Mononuclear cell (primary cell): ENCODE results near the gene GRIA1. TPM values are rescaled to one million over a fixed set of nuclear protein-coding genes. Genes with fewer than 3 reads are reported as not detected.

Source experiments
- H3K27me3 ChIP-seq: 2 replicates; pipeline ENCODE4 v1.6.0; 2011; ENCODE audit warnings: low read length, control low read depth; ENCODE audit not compliant: insufficient read depth
- H3K4me1 ChIP-seq: 2 replicates; pipeline ENCODE4 v1.5.1; 2011; ENCODE audit warnings: mild to moderate bottlenecking, low read length, control low read depth; ENCODE audit not compliant: insufficient read depth
- H3K4me3 ChIP-seq: 2 replicates; pipeline ENCODE4 v1.5.1; 2011; ENCODE audit warnings: mild to moderate bottlenecking, low read length, moderate library complexity
- H3K9me3 ChIP-seq: 2 replicates; pipeline ENCODE4 v1.5.1; 2011; ENCODE audit warnings: low read depth, mild to moderate bottlenecking, control low read depth, low read length
- total RNA-seq: library from RNA; depleted of rRNA; stranded (reverse); fragments of >200 nt; gene quantifications from one replicate; pipeline ENCODE4 v1.2.3, GENCODE V29; 2012

The GRIA1 gene
- total RNA-seq, 1 donor = not detected

- no peaks in the 10 kb centered on the region for H3K27me3 ChIP-seq
- no peak overlapping the region for H3K4me3 ChIP-seq
- H3K9me3 ChIP-seq = no peaks in the 10 kb centered on the region
- no peaks in the 10 kb centered on the region for H3K4me1 ChIP-seq
Measured at GRCh38 chr5:153670101-153670500, 179.6 kb downstream of the GRIA1 start.

- H3K9me3 ChIP-seq = no peaks in the 10 kb centered on the region
- H3K27me3 ChIP-seq = no peaks in the 10 kb centered on the region
- no peak overlapping the region for H3K4me3 ChIP-seq
Measured at GRCh38 chr5:153671653-153672346, 181.3 kb downstream of the GRIA1 start.

GRCh38 chr5:153672347-153673090, 182.0 kb downstream of the GRIA1 start:
- H3K4me1 ChIP-seq = no peaks in the 10 kb centered on the region

More at GRCh38 chr5:153671653-153672346, 181.3 kb downstream of the GRIA1 start:
- H3K4me1 ChIP-seq = no peaks in the 10 kb centered on the region

GRCh38 chr5:153674356-153674755, 183.9 kb downstream of the GRIA1 start:
- Histone ChIP-seq H3K4me1 (no peaks in the 10 kb centered on the region), H3K27me3 (no peaks in the 10 kb centered on the region), H3K9me3 (no peaks in the 10 kb centered on the region), H3K4me3 (no peak overlapping the region)

More at GRCh38 chr5:153672347-153673090, 182.0 kb downstream of the GRIA1 start:
- Histone ChIP-seq H3K4me3 (no peak overlapping the region), H3K9me3 (no peaks in the 10 kb centered on the region), H3K27me3 (no peaks in the 10 kb centered on the region)

- H3K4me1 ChIP-seq = no peaks in the 10 kb centered on the region
Measured at GRCh38 chr5:153676406-153676805, 185.9 kb downstream of the GRIA1 start.

GRCh38 chr5:153676821-153677220, 186.4 kb downstream of the GRIA1 start:
- Histone ChIP-seq H3K27me3 (no peaks in the 10 kb centered on the region), H3K9me3 (no peaks in the 10 kb centered on the region), H3K4me1 (no peaks in the 10 kb centered on the region), H3K4me3 (no peak overlapping the region)

More at GRCh38 chr5:153676406-153676805, 185.9 kb downstream of the GRIA1 start:
- no peaks in the 10 kb centered on the region for H3K27me3 ChIP-seq
- H3K9me3 ChIP-seq = no peaks in the 10 kb centered on the region
- H3K4me3 ChIP-seq = no peak overlapping the region

- no peaks in the 10 kb centered on the region for H3K9me3 ChIP-seq
- no peaks in the 10 kb centered on the region for H3K27me3 ChIP-seq
- H3K4me1 ChIP-seq = no peaks in the 10 kb centered on the region
- no peak overlapping the region for H3K4me3 ChIP-seq
Measured at GRCh38 chr5:153678617-153679329, 188.3 kb downstream of the GRIA1 start.

GRCh38 chr5:153690236-153690635, 199.8 kb downstream of the GRIA1 start:
- Histone ChIP-seq H3K4me3 (no peak overlapping the region), H3K27me3 (no peaks in the 10 kb centered on the region), H3K9me3 (no peaks in the 10 kb centered on the region), H3K4me1 (no peaks in the 10 kb centered on the region)

- no peak overlapping the region for H3K4me3 ChIP-seq
- H3K27me3 ChIP-seq = no peaks in the 10 kb centered on the region
- H3K9me3 ChIP-seq = no peaks in the 10 kb centered on the region
- H3K4me1 ChIP-seq = no peaks in the 10 kb centered on the region
Measured at GRCh38 chr5:153696256-153696655, 205.8 kb downstream of the GRIA1 start.

- Histone ChIP-seq H3K9me3 (no peaks in the 10 kb centered on the region), H3K4me1 (no peaks in the 10 kb centered on the region), H3K27me3 (no peaks in the 10 kb centered on the region), H3K4me3 (no peak overlapping the region)
Measured at GRCh38 chr5:153699035-153699434, 208.6 kb downstream of the GRIA1 start.

GRCh38 chr5:153700940-153701339, 210.5 kb downstream of the GRIA1 start:
- Histone ChIP-seq H3K9me3 (no peaks in the 10 kb centered on the region), H3K4me3 (no peak overlapping the region), H3K4me1 (no peaks in the 10 kb centered on the region), H3K27me3 (no peaks in the 10 kb centered on the region)

GRCh38 chr5:153702265-153702664, 211.8 kb downstream of the GRIA1 start:
- Histone ChIP-seq H3K4me1 (no peaks in the 10 kb centered on the region), H3K27me3 (no peaks in the 10 kb centered on the region), H3K4me3 (no peak overlapping the region)

GRCh38 chr5:153704110-153704509, 213.6 kb downstream of the GRIA1 start:
- Histone ChIP-seq H3K27me3 (no peaks in the 10 kb centered on the region), H3K9me3 (no peaks in the 10 kb centered on the region), H3K4me3 (no peak overlapping the region), H3K4me1 (no peaks in the 10 kb centered on the region)

More at GRCh38 chr5:153702265-153702664, 211.8 kb downstream of the GRIA1 start:
- no peaks in the 10 kb centered on the region for H3K9me3 ChIP-seq

- Histone ChIP-seq H3K9me3 (no peaks in the 10 kb centered on the region), H3K4me1 (no peaks in the 10 kb centered on the region), H3K4me3 (no peak overlapping the region), H3K27me3 (no peaks in the 10 kb centered on the region)
Measured at GRCh38 chr5:153707626-153708025, 217.2 kb downstream of the GRIA1 start.

GRCh38 chr5:153711755-153712154, 221.3 kb downstream of the GRIA1 start:
- no peaks in the 10 kb centered on the region for H3K9me3 ChIP-seq
- H3K27me3 ChIP-seq = no peaks in the 10 kb centered on the region
- H3K4me3 ChIP-seq = no peak overlapping the region
- H3K4me1 ChIP-seq = no peaks in the 10 kb centered on the region
